ENCODE measurements around the gene MMP8. TPM values are rescaled to one million over a fixed set of nuclear protein-coding genes. Genes with fewer than 3 reads are reported as not detected.

MMP8 gene
- total RNA-seq, 1 experiment from 2014 or later = not detected

DNA sequence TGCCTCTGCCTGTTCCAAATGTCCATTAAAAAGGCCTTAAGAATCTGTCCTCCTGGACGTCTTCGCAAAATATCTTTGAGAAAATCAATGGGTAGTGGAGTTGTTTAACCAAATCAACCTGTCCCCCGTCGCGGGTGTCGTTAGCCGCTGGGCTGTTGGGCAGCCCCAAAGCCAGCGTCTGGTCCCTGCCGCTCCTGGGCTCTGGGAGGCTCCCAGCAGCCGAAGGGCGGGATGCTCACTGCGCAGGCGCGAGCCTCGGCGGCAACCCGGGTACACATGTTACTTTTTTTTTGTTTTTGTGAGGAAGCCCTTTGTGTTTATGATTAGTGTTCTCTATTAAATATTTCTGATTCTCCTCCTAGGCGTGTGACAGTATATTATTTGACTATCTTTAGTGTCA, 43.0 kb upstream of the MMP8 start:
- DNase-seq = no peak

More for the DNA sequence above, 43.0 kb upstream of the MMP8 start:
- Mint-ChIP-seq H3K4me1 (peaks cover 5 to 9% of the 10 kb centered on the region in 2 experiments; a peak in 2 of 4 replicates), H3K9me3 (no peaks in the 10 kb centered on the region; a peak in 1 of 5 replicates), H3K4me3 (no peak overlapping the region), H3K36me3 (ENCODE audit: insufficient read depth in 1 of 3, low read depth in 3 of 3) (no peaks in the 10 kb centered on the region), H3K27me3 (ENCODE audit: low read depth) (no peaks in the 10 kb centered on the region; the same call in 1 of the 2 replicates), H3K27ac (no peak overlapping the region)
- Histone ChIP-seq H2BK12ac (ENCODE audit: insufficient read length, low read depth, low read length) (no peak overlapping the region), H3K23ac (ENCODE audit: insufficient read length, low read depth, low read length) (no peak overlapping the region), H3K56ac (ENCODE audit: insufficient read length, low read depth, low read length) (no peak overlapping the region), H2BK20ac (ENCODE audit: low read depth, low read length, poor library complexity, severe bottlenecking) (no peak overlapping the region), H4K8ac (replicated peaks; ENCODE audit: insufficient read length, low read depth, low read length) (no peak overlapping the region), H2AK5ac (ENCODE audit: insufficient read length, low read length) (no peak overlapping the region), H3K4ac (ENCODE audit: low read depth, low read length) (no peak overlapping the region), H3K9me3 (ENCODE audit: control insufficient read depth, low read depth, low read length) (no peaks in the 10 kb centered on the region), H2BK5ac (ENCODE audit: insufficient read length, low read length) (no peak overlapping the region), H2AFZ (ENCODE audit: low read length) (no peak overlapping the region), H3T11ph (ENCODE audit: low read length) (no peak overlapping the region), H4K20me1 (ENCODE audit: control insufficient read depth, insufficient read depth, insufficient read length) (no peaks in the 10 kb centered on the region), H2BK120ac (ENCODE audit: low read depth, low read length, poor library complexity, severe bottlenecking) (no peak overlapping the region), H3K27ac (ENCODE audit: insufficient read length, low read depth, low read length) (no peak overlapping the region), H3K4me2 (ENCODE audit: insufficient read depth, insufficient read length, low read length) (no peak overlapping the region), H3K18ac (ENCODE audit: insufficient read length, low read depth, low read length) (no peak overlapping the region), H3K23me2 (ENCODE audit: insufficient read length, low read depth, low read length, poor library complexity, severe bottlenecking) (no peaks in the 10 kb centered on the region), H2BK15ac (ENCODE audit: low read depth, low read length) (no peak overlapping the region), H3K79me2 (ENCODE audit: insufficient read depth, low read length) (no peaks in the 10 kb centered on the region), H4K5ac (ENCODE audit: insufficient read length, low read depth, low read length) (no peak overlapping the region), H3K9ac (ENCODE audit: extremely low read depth, insufficient read length, low read length) (no peak overlapping the region), H3K4me1 (ENCODE audit: insufficient read depth, low read length) (no peaks in the 10 kb centered on the region), H3K14ac (ENCODE audit: insufficient read depth, low read length) (no peak overlapping the region), H4K91ac (ENCODE audit: insufficient read length, low read depth, low read length) (no peak overlapping the region), H3K79me1 (ENCODE audit: insufficient read depth, low read depth, low read length, poor library complexity, severe bottlenecking) (no peaks in the 10 kb centered on the region), H3K27me3 (ENCODE audit: insufficient read depth, low read length) (no peaks in the 10 kb centered on the region)
- TF ChIP-seq, protein P1, sequence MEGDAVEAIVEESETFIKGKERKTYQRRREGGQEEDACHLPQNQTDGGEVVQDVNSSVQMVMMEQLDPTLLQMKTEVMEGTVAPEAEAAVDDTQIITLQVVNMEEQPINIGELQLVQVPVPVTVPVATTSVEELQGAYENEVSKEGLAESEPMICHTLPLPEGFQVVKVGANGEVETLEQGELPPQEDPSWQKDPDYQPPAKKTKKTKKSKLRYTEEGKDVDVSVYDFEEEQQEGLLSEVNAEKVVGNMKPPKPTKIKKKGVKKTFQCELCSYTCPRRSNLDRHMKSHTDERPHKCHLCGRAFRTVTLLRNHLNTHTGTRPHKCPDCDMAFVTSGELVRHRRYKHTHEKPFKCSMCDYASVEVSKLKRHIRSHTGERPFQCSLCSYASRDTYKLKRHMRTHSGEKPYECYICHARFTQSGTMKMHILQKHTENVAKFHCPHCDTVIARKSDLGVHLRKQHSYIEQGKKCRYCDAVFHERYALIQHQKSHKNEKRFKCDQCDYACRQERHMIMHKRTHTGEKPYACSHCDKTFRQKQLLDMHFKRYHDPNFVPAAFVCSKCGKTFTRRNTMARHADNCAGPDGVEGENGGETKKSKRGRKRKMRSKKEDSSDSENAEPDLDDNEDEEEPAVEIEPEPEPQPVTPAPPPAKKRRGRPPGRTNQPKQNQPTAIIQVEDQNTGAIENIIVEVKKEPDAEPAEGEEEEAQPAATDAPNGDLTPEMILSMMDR (conservative IDR thresholded peaks at IDR 0.05) = no peak
- WGBS (ENCODE audit: extremely low coverage, insufficient read length, low lambda C conversion rate) = no CpG with 5 or more reads among the region's 18 CpGs
